IPS-20b (cell line): Measurements from ENCODE around the gene PLEKHG3.
A peak's percentile ranks its signal among the peaks of the same experiment; 100 is the strongest.

Source experiments
- H3K27ac ChIP-seq: one replicate; pipeline ENCODE4 v1.5.1; 2013; ENCODE audit warnings: low read length
- H3K27me3 ChIP-seq: 2 replicates; pipeline ENCODE4 v1.6.1; 2013; ENCODE audit warnings: mild to moderate bottlenecking, low read length, inconsistent platforms; ENCODE audit not compliant: insufficient read depth
- H3K36me3 ChIP-seq: 2 replicates; pipeline ENCODE4 v1.6.1; 2013; ENCODE audit warnings: low read depth, mild to moderate bottlenecking, inconsistent platforms, low read length, moderate library complexity; ENCODE audit not compliant: insufficient read depth
- H3K4me1 ChIP-seq: 2 replicates; pipeline ENCODE4 v1.6.1; 2013; ENCODE audit warnings: mild to moderate bottlenecking, control low read depth, inconsistent platforms, low read length, moderate library complexity; ENCODE audit not compliant: insufficient read depth
- H3K4me3 ChIP-seq: 2 replicates; pipeline ENCODE4 v1.5.1; 2013; ENCODE audit warnings: mild to moderate bottlenecking, low read length, inconsistent platforms
- H3K9ac ChIP-seq: 2 replicates; pipeline ENCODE4 v1.6.1; 2013; ENCODE audit warnings: low read depth, mild to moderate bottlenecking, inconsistent platforms, low read length, moderate library complexity
- H3K9me3 ChIP-seq: 2 replicates; pipeline ENCODE4 v1.6.1; 2013; ENCODE audit warnings: mild to moderate bottlenecking, low read depth, low read length, inconsistent platforms; ENCODE audit not compliant: insufficient read depth

Gene PLEKHG3

GRCh38 chr14:64730061-64730440 lies 25.8 kb downstream of the PLEKHG3 start:
- Histone ChIP-seq H3K4me3 (no peak overlapping the region), H3K27ac (no peak overlapping the region), H3K9ac (no peak overlapping the region), H3K4me1 (peaks cover 13% of the 10 kb centered on the region), H3K9me3 (no peaks in the 10 kb centered on the region), H3K27me3 (no peaks in the 10 kb centered on the region), H3K36me3 (peaks cover 69% of the 10 kb centered on the region)

DNA sequence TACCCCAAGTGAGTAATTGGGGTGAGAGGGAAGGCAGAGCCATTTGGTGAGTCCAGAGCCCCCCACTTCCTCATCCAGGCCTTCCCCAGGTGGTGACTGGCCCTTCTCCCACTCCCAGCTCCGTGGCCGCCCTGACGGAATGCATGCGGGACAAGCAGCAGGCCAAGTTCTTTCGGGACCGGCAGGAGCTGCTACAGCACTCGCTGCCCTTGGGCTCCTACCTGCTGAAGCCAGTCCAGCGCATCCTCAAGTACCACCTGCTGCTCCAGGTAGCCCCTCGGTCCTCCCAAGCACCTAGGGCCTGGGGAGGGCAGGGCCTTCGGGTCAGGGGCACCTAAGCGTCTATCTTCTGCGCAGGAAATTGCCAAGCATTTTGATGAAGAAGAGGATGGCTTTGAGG lies 26.5 kb downstream of the PLEKHG3 start:
- Histone ChIP-seq H3K27me3 (no peaks in the 10 kb centered on the region), H3K36me3 (peaks cover 73% of the 10 kb centered on the region), H3K27ac (no peak overlapping the region), H3K4me1 (peaks cover 7% of the 10 kb centered on the region), H3K9ac (no peak overlapping the region), H3K4me3 (no peak overlapping the region), H3K9me3 (no peaks in the 10 kb centered on the region)

DNA sequence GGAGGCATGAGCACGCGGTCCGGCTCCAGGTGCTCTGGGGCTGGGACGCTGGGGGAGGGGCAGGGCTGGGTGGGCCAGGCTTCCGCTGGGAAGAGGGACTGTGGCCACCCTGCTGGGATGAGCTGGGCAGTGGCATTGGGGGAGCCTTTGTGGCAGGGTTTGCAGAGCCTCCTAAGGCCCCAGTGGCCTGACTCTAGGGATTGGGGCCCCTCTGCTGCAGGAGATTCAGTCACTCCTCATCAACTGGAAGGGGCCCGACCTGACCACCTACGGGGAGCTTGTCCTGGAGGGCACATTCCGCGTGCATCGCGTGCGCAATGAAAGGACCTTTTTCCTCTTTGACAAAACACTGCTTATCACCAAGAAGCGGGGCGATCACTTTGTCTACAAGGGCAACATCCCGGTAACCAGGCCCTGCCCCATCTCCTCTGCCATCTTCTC lies 26.9 kb downstream of the PLEKHG3 start:
- H3K27ac ChIP-seq, result no peak overlapping the region
- H3K9me3 ChIP-seq, result no peaks in the 10 kb centered on the region
- no peak overlapping the region for H3K4me3 ChIP-seq
- peaks cover 2% of the 10 kb centered on the region for H3K4me1 ChIP-seq
- H3K36me3 ChIP-seq, result peaks cover 78% of the 10 kb centered on the region
- H3K9ac ChIP-seq, result no peak overlapping the region
- H3K27me3 ChIP-seq, result no peaks in the 10 kb centered on the region

GRCh38 chr14:64732066-64732465 lies 27.8 kb downstream of the PLEKHG3 start:
- Histone ChIP-seq H3K27ac (no peak overlapping the region), H3K27me3 (no peaks in the 10 kb centered on the region), H3K9ac (no peak overlapping the region), H3K4me1 (no peaks in the 10 kb centered on the region), H3K9me3 (no peaks in the 10 kb centered on the region), H3K4me3 (no peak overlapping the region), H3K36me3 (peaks cover 85% of the 10 kb centered on the region)

DNA sequence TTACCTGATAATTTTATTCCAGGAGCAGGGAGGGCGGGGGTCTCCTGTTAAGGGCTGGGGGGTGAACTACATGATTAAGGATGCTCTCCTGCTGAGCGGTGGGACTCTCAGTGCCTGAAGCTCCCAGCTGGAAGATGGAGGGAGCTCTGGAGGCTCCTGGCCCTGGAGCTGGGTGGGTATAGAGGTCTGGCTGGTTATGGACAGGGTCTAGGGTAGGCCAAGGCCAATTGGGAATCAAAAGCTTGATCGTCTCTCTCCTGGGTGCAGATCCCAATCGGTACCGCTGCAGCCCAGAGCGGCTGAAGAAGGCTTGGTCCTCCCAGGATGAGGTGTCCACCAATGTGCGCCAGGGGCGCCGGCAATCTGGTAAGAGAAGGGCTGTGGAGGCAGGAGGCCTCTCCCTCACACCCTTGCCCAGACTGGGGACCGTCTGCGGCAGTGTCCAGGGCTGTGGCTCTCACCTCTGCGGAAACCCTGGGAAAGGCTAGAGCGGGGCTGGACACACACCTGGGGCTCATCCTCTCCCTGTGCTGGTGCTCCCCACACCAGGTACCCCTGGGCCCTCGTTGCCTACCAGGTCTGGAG lies 28.4 kb downstream of the PLEKHG3 start:
- no peaks in the 10 kb centered on the region for H3K27me3 ChIP-seq
- H3K36me3 ChIP-seq, result peaks cover 89% of the 10 kb centered on the region
- H3K9me3 ChIP-seq, result no peaks in the 10 kb centered on the region
- no peaks in the 10 kb centered on the region for H3K4me1 ChIP-seq
- H3K4me3 ChIP-seq, result no peak overlapping the region
- no peak overlapping the region for H3K9ac ChIP-seq
- H3K27ac ChIP-seq, result no peak overlapping the region

GRCh38 chr14:64733321-64733720 lies 29.1 kb downstream of the PLEKHG3 start:
- peaks cover 88% of the 10 kb centered on the region for H3K36me3 ChIP-seq
- no peak overlapping the region for H3K4me3 ChIP-seq
- no peak overlapping the region for H3K27ac ChIP-seq
- no peaks in the 10 kb centered on the region for H3K27me3 ChIP-seq
- H3K9me3 ChIP-seq, result no peaks in the 10 kb centered on the region
- H3K4me1 ChIP-seq, result no peaks in the 10 kb centered on the region
- no peak overlapping the region for H3K9ac ChIP-seq

DNA sequence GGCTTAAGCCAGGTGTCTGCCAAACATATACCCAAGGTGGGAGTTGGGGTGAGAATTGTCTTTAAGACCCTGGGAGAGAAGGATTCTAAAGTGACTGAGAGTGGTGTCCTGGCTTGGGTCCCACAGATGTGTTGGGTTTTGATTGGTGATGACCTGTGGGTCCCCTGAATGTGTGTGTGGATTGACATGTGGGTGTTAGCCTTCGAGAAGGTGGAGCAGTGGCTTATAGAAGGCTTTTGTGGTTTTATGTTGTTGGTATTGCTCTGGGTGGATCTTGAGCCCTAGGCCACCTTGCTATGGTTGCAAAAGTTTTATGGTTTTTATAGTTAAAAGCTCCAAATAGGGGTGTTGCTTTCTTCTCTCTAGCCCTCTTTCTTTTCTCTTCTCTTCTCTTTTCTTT lies 29.7 kb downstream of the PLEKHG3 start:
- no peak overlapping the region for H3K27ac ChIP-seq
- no peak overlapping the region for H3K9ac ChIP-seq
- H3K9me3 ChIP-seq, result no peaks in the 10 kb centered on the region
- no peak overlapping the region for H3K4me3 ChIP-seq
- H3K36me3 ChIP-seq, result peaks cover 88% of the 10 kb centered on the region
- H3K27me3 ChIP-seq, result no peaks in the 10 kb centered on the region
- no peaks in the 10 kb centered on the region for H3K4me1 ChIP-seq

- H3K27ac ChIP-seq, result no peak overlapping the region
- H3K9ac ChIP-seq, result no peak overlapping the region
- no peak overlapping the region for H3K4me3 ChIP-seq
- H3K9me3 ChIP-seq, result no peaks in the 10 kb centered on the region
- H3K27me3 ChIP-seq, result no peaks in the 10 kb centered on the region
- peaks cover 87% of the 10 kb centered on the region for H3K36me3 ChIP-seq
- no peaks in the 10 kb centered on the region for H3K4me1 ChIP-seq
Observed at GRCh38 chr14:64734990-64735389, 30.8 kb downstream of the PLEKHG3 start.

GRCh38 chr14:64736271-64737169 lies 32.3 kb downstream of the PLEKHG3 start:
- peaks cover 87% of the 10 kb centered on the region for H3K36me3 ChIP-seq
- H3K9ac ChIP-seq, result no peak overlapping the region
- H3K4me3 ChIP-seq, result no peak overlapping the region
- no peaks in the 10 kb centered on the region for H3K4me1 ChIP-seq
- H3K27ac ChIP-seq, result peak overlapping the region; percentile 22
- H3K9me3 ChIP-seq, result no peaks in the 10 kb centered on the region
- H3K27me3 ChIP-seq, result no peaks in the 10 kb centered on the region

DNA sequence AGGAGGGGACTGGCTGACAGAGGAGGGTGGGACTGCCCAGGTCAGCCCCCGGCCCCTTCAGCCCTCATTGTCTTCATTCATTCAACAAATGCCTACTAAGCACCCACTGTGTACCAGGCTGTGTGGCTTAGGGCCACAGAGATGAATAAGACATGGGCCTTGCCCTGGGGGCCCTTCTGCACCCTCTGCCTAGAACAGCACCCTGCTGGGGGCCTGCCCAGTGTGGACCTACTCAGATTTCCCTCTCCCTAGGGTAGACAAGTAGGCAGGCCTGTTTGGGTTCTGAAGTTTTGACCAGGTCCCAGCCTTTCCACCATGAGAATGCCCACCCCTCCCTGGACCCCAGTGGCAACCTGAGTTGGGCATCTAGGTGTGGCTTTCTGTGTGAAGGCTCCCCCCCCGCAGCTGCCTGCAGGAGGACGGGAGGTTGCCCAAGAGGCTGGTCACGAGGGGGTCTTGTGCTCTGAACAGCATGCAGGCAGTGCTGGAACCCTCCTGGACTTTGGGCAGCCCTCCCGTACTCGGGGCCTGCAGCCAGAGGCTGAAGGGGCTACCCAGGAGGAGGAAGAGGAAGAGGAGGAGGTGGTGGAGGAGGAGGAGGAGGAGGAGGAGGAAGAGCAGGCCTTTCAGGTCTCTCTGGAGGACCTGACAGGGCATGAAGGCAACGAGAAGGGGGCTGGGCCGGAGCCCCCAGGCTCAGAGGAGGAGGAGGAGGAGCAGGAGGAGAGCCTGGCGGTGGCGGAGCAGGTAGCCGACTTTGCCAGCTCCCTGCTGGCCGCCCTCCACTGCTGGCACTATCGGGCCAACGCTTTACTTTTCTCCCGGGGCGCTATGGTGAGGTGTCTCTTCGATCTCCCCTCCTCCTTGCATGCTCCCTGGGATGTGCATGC lies 33.4 kb downstream of the PLEKHG3 start:
- no peaks in the 10 kb centered on the region for H3K4me1 ChIP-seq
- peak overlapping the region; percentile 22 for H3K27ac ChIP-seq
- no peak overlapping the region for H3K9ac ChIP-seq
- H3K9me3 ChIP-seq, result no peaks in the 10 kb centered on the region
- H3K4me3 ChIP-seq, result no peak overlapping the region
- H3K27me3 ChIP-seq, result no peaks in the 10 kb centered on the region
- peaks cover 87% of the 10 kb centered on the region for H3K36me3 ChIP-seq

DNA sequence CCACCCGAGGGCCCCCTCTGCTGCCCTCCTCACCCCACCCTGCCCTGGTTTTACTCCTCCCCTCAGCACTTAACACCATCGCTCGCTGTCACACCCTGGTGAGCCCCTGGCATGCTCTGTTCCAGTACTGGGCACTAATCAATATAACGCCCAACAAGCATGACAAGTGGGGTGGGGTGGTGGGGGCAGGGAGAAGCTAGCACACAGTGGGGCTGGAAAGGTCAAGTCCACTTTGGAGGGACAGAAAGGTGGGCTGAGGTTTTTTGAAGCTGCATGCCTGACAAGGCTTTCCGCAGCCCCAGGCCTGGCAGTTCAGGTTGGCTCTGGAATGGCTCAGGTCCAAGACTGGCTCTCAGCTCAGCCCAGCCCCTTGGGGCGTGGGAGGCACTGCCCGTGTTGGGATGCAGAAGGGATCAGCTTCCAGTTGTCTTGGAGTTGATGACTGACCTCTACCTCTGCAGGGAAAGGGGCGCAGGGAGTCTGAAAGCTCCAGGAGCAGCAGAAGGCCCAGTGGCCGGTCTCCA lies 34.1 kb downstream of the PLEKHG3 start:
- Histone ChIP-seq H3K27ac (no peak overlapping the region), H3K4me1 (no peaks in the 10 kb centered on the region), H3K9me3 (no peaks in the 10 kb centered on the region), H3K9ac (no peak overlapping the region), H3K27me3 (no peaks in the 10 kb centered on the region), H3K36me3 (peaks cover 87% of the 10 kb centered on the region), H3K4me3 (no peak overlapping the region)
